Stimulated activated memory B cell treated with anti-CD40 and anti-IgM and Interleukin-4, amounts not matched to agents 10 μg/mL and 1 μg/mL and 100 μg/mL, for 72 hours (primary cell): Measurements from ENCODE around the gene GJC1.
"Not testable (repeated sequence)": the region's sequence is repeated elsewhere in the genome, so short reads cannot be mapped to it uniquely, and the experiment has no call there.

Experiments
- ATAC-seq: fragments of 150-1000 bp; cut with Tn5 transposase; 2 replicates; pipeline ENCODE4 v1.10.0; 2021
- H3K27ac Mint-ChIP-seq: one replicate; pipeline ENCODE4 v1.8.0; 2022; ENCODE audit warnings: mild to moderate bottlenecking, mixed read lengths
- H3K27me3 Mint-ChIP-seq: one replicate; pipeline ENCODE4 v1.8.0; 2022; ENCODE audit warnings: mixed read lengths
- H3K36me3 Mint-ChIP-seq: one replicate; pipeline ENCODE4 v1.8.0; 2022; ENCODE audit warnings: mixed read lengths
- H3K4me1 Mint-ChIP-seq: one replicate; pipeline ENCODE4 v1.8.0; 2022; ENCODE audit warnings: mixed read lengths
- H3K4me3 Mint-ChIP-seq: one replicate; pipeline ENCODE4 v1.8.0; 2022; ENCODE audit warnings: mild to moderate bottlenecking, moderate library complexity, mixed read lengths
- H3K9me3 Mint-ChIP-seq: one replicate; pipeline ENCODE4 v1.8.0; 2022; ENCODE audit warnings: mixed read lengths

Gene GJC1

DNA sequence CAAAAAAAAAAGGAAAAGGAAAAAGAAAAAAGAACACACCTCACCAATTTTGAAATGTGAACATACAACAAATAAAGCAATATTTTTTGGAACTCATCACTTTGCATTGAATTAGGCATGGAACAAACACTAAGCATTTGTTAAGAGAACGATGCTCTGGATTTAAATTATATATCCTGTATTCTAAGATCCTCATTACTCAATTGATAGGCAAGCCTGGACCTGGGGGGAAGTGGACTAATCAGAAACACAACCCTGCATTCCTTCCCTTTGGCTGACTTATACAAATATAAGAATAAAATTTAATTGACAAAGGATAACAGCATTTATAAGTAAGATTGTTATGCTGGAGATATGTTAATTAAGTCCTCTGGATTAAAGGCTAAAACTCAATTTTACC lies 2.2 kb downstream of the GJC1 start:
- Mint-ChIP-seq H3K9me3 (no peaks in the 10 kb centered on the region), H3K4me3 (no peak overlapping the region), H3K36me3 (no peaks in the 10 kb centered on the region), H3K27me3 (peaks cover 51% of the 10 kb centered on the region), H3K4me1 (peaks cover 10% of the 10 kb centered on the region), H3K27ac (no peak overlapping the region)
- ATAC-seq = no peak

DNA sequence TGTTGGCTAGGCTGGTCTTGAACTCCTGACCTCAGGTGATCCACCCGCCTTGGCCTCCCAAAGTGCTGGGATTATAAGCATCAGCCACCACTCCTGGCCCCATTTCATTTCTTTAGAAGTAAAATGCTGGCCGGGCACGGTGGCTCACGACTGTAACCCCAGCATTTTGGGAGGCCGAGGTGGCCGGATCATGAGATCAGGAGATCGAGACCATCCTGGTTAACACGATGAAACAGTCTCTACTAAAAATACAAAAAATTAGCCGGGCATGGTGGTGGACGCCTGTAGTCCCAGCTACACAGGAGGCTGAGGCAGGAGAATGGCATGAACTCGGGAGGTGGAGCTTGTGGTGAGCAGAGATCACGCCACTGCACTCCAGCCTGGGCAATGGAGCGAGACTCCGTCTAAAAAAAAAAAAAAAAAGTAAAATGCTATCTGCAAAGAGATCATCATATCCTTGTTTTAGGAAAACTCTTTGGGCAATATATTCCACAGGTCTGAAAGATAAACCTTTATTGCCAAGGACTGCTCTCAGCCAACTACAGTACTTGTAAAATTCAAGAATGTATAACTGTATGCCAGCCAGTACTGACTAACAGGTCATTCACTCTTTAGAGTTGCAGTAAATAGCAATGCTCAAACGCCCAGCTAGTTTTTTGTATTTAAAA lies 3.8 kb downstream of the GJC1 start:
- Mint-ChIP-seq H3K36me3 (no peaks in the 10 kb centered on the region), H3K9me3 (no peaks in the 10 kb centered on the region), H3K4me3 (no peak overlapping the region), H3K4me1 (peaks cover 10% of the 10 kb centered on the region), H3K27ac (no peak overlapping the region), H3K27me3 (peaks cover 40% of the 10 kb centered on the region)
- no peak for ATAC-seq

DNA sequence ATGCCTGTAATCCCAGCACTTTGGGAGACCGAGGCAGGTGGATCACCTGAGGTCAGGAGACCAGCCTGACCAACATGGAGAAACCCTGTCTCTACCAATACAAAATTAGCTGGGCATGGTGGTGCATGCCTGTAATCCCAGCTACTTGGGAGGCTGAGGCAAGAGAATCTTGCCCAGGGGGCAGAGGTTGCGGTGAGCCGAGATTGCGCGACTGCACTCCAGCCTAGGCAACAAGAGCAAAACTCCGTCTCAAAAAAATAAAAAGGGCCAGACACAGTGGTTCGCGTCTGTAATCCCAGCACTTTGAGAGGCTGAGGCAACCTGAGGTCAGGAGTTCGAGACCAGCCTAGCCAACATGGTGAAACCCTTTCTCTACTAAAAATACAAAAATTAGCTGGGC lies 4.9 kb downstream of the GJC1 start:
- not testable (repeated sequence) for H3K9me3 Mint-ChIP-seq, H3K27ac Mint-ChIP-seq, ATAC-seq, H3K4me1 Mint-ChIP-seq, H3K4me3 Mint-ChIP-seq, H3K36me3 Mint-ChIP-seq
- peaks cover 40% of the 10 kb centered on the region for H3K27me3 Mint-ChIP-seq

DNA sequence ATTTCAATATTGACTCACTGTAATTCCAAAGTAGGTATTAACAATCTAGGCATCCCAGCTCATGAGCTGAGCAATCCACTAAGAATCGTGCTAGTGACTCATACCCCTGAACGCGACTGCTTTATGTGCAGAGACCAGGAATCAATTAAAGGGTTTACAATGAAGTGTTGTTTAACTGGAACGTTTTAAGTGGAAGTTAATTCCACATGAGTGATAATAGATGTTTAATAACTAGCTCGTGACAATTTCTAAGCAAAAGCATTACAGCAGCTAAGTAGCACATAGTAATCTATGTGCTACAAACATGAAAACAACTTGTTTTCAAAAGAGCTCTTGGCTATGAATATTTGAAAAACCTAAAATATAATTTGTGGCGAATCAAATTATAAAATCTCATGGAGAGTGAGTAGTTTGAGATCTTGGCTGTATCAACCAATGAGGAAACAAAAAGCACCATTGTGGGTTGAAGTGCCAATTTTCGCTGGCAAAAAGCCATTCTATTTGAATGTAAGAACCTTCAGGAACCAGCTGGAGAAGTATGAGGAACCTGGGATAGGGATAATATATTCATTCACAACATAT lies 9.4 kb downstream of the GJC1 start:
- no peaks in the 10 kb centered on the region for H3K9me3 Mint-ChIP-seq
- H3K4me1 Mint-ChIP-seq = no peaks in the 10 kb centered on the region
- ATAC-seq = no peak
- no peaks in the 10 kb centered on the region for H3K36me3 Mint-ChIP-seq
- peaks cover 27% of the 10 kb centered on the region for H3K27me3 Mint-ChIP-seq
- H3K27ac Mint-ChIP-seq = no peak overlapping the region
- no peak overlapping the region for H3K4me3 Mint-ChIP-seq

DNA sequence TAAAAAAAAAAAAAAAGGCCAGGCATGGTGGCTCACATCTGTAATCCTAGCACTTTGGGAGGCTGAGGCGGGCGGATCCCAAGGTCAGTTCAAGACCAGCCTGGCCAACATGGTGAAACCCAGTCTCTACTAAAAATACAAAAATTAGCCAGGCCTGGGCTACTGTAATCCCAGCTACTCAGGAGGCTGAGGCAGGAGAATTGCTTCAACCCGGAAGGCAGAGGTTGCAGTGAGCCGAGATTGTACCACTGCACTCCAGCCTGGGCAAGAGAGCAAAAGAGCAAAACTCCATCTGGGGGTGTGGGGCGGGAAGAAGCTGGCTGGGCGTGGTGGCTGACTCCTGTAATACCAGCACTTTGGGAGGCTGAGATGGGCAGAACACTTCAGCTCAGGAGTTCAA lies 11.6 kb downstream of the GJC1 start:
- not testable (repeated sequence) for H3K27ac Mint-ChIP-seq, H3K9me3 Mint-ChIP-seq, ATAC-seq, H3K36me3 Mint-ChIP-seq, H3K4me3 Mint-ChIP-seq, H3K4me1 Mint-ChIP-seq
- peaks cover 15% of the 10 kb centered on the region for H3K27me3 Mint-ChIP-seq

DNA sequence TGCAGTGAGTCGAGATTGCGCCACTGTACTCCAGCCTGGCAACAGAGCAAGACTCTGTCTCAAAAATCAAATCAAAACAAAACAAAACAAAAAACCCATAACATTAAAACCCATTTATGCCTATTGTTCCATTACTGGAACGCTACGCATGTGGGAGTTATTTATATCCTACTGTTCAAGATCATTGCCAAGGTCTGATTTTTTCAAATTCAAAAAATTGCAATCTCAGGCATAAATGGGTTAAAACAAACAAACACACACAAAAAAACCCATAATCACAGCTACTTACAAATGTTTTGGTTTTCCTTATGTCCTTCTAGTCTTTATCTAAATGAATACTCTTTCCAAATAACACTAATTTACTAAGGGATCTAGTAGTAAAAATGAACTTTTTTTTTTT lies 17.8 kb downstream of the GJC1 start:
- no peak for ATAC-seq
- Mint-ChIP-seq H3K27me3 (peaks cover 21% of the 10 kb centered on the region), H3K27ac (no peak overlapping the region), H3K36me3 (no peaks in the 10 kb centered on the region), H3K4me3 (no peak overlapping the region), H3K9me3 (no peaks in the 10 kb centered on the region), H3K4me1 (no peaks in the 10 kb centered on the region)

DNA sequence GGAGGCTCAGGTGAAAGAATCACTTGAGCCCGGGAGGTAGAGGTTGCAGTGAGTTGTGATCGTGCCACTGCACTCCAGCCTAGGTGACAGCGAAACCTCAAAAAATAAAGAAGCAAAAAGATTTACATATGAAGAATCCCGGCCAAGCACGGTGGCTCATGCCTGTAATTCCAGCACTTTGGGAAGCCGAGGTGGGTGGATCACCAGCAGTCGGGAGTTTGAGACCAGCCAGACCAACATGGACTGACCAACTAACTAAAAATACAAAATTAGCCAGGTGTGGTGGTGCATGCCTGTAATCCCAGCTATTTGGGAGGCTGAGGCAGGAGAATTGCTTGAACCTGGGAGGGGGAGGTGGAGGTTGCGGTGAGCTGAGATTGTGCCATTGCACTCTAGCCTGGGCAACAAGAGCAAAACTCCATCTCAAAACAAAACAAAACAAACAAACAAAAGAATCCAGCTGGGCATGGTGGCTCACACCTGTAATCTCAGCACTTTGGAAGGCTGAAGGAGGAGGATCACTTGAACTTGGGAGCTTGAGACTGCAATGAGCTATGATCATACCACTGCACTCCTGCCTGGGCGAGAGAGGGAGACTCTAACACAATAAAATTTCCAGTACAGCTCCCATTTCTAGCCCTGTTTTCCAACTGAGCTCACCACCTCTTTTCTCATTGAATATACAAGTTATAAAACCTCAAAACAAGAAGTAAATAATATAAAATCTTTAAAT lies 21.3 kb downstream of the GJC1 start:
- not testable (repeated sequence) for H3K36me3 Mint-ChIP-seq, H3K4me3 Mint-ChIP-seq, ATAC-seq, H3K27ac Mint-ChIP-seq, H3K4me1 Mint-ChIP-seq, H3K9me3 Mint-ChIP-seq
- H3K27me3 Mint-ChIP-seq = peaks cover 35% of the 10 kb centered on the region

DNA sequence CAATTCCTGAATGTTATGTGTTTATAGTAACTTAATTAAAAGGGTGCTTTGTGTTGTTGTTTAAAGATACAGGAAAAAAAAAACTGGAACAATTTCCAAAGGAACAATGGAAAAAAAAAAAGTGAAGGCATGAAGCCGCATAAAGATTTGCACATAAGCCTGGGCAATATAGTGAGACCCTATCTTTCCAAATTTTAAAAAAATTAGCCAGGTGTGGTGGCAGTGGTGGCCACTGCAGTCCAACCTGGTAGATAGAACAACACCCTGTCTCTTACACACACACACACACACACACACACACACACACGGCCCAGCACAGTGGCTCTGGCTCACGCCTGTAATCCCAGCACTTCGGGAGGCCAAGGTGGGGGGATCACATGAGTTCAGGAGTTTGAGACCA lies 21.9 kb downstream of the GJC1 start:
- H3K27me3 Mint-ChIP-seq = peaks cover 31% of the 10 kb centered on the region
- no peaks in the 10 kb centered on the region for H3K36me3 Mint-ChIP-seq
- no peak overlapping the region for H3K4me3 Mint-ChIP-seq
- H3K9me3 Mint-ChIP-seq = no peaks in the 10 kb centered on the region
- no peak overlapping the region for H3K27ac Mint-ChIP-seq
- ATAC-seq = no peak
- H3K4me1 Mint-ChIP-seq = no peaks in the 10 kb centered on the region

DNA sequence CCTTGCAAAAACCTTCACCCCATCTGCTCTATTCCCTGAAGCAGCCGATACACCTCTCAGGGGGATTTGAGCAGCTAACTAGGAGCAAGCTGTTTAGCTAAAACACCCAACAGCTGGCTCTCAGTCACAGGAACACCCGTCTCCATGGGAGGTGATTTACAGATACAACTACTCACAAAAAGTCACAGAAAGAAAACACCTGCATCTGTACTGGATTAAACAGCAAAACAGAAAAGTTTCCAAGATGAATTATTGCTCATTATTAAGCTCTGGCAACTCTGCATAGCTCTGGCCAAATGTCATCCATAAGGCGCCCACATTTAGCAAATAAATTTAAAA lies 22.3 kb downstream of the GJC1 start:
- no peak overlapping the region for H3K27ac Mint-ChIP-seq
- H3K9me3 Mint-ChIP-seq = no peaks in the 10 kb centered on the region

DNA sequence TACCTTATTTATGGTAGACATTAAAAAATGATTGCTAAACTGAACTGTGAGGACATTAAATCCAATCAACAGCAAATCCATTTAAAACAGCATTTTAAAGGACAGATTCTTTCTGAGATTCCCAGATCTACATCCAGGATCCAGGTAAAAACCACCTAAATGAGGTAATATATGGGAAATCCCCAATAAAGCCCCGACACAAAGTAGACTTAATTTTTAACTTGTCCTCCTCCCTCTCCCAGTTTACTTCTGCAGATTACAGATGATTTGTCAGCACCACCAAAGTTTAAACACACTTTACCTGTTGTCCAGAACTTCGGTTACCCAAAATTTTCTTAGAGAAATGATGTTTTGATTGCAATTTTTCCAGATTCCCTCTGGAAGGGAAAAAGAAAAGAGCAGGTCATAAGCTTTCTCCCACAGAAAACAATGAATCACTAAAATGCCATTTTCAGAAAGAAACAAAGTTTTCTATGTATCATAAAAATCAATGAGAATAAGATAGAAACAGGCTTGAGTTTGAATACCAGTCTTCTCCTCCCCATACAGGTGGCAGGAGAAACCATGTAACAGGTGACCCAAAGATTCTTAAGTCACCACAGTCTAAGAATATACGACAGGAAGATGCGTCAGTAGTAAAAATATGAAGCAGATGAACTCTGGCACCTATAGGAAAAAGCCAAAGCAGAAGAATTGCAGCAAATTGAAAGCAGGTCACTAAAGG lies 22.8 kb downstream of the GJC1 start:
- H3K4me3 Mint-ChIP-seq = no peak overlapping the region
- no peak for ATAC-seq
- H3K27me3 Mint-ChIP-seq = peaks cover 24% of the 10 kb centered on the region
- no peaks in the 10 kb centered on the region for H3K36me3 Mint-ChIP-seq
- H3K9me3 Mint-ChIP-seq = no peaks in the 10 kb centered on the region
- no peak overlapping the region for H3K27ac Mint-ChIP-seq
- no peaks in the 10 kb centered on the region for H3K4me1 Mint-ChIP-seq

More for the DNA sequence above, 22.3 kb downstream of the GJC1 start:
- no peak for ATAC-seq
- Mint-ChIP-seq H3K4me3 (no peak overlapping the region), H3K27me3 (peaks cover 27% of the 10 kb centered on the region), H3K4me1 (no peaks in the 10 kb centered on the region), H3K36me3 (no peaks in the 10 kb centered on the region)

DNA sequence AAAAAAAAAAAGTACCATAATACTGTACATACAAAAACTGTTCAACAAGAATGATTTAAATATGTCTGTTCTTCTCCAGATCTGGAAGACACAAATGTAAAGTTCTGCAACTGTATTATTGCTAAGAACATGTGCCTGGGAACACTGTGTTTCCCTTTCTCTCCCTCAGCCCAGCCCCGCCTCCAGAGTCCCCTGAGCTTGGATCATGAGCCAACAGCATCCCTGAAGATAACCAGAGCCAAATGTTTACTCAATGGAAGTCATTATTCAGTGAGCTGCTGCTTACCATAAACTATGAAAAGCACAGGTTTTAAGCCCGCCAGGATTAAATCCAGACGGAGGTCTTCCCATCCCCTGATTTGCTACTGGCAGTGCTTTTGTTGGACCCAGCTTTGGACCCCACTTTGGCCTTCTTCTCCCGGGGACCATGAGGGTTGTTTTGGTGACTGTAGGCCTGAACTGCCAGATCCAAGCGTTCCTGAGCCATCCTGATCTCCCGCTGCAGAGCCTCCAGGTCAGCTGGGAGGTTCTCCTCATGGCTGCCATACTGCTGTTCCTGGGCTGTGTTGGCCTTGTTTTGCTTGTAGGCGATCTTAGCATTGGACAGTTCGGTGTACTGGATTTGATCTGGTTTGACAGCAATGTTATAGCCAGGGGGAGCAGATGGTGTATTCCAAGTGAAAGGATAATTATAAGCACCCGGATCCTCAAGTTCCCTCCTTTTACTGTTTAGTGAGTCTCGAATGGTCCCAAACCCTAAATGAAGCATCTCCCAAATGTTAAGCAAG lies 25.6 kb downstream of the GJC1 start:
- ATAC-seq = no peak
- no peaks in the 10 kb centered on the region for H3K36me3 Mint-ChIP-seq
- H3K4me3 Mint-ChIP-seq = no peak overlapping the region
- H3K27ac Mint-ChIP-seq = no peak overlapping the region
- H3K4me1 Mint-ChIP-seq = no peaks in the 10 kb centered on the region
- H3K27me3 Mint-ChIP-seq = peaks cover 14% of the 10 kb centered on the region
- no peaks in the 10 kb centered on the region for H3K9me3 Mint-ChIP-seq

DNA sequence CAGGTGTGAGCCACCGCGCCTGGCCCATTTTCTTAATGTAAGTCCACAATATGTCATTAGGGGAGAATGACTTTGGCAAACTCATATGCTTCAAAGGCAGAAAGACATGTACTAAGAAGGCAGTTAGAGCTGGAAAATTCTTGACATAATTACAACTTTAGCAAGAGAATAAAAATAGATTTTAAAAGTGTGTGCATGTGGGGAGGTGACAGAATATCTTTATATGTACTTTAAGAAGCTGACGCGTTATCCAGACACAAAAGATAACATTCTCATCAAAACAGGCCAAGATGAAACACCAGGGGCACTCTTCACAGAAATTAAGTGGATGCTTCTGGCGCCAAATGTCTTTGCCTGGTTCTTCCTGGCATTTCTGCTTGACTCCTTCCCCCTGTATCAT lies 28.2 kb downstream of the GJC1 start:
- Mint-ChIP-seq H3K27me3 (peaks cover 14% of the 10 kb centered on the region), H3K4me1 (no peaks in the 10 kb centered on the region), H3K9me3 (no peaks in the 10 kb centered on the region), H3K36me3 (no peaks in the 10 kb centered on the region), H3K27ac (no peak overlapping the region), H3K4me3 (no peak overlapping the region)
- no peak for ATAC-seq

DNA sequence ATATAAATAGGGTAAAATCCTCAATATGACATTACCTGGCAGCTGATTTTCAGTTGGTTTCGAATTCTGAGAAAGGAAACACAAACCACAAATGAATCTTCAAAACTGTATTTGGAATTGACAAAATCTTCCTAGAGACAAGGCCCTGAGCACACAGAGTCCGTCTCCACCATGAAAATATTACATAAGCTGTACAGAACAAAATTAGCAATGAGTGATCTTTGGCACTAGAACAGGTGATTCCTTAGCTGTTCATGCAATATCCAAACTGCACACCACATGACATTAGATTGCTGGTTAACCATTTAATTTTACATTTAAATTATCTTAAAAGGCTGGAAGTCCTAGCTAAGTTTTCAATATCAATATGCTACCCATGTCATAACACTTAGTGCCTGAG lies 31.7 kb downstream of the GJC1 start:
- H3K4me3 Mint-ChIP-seq = no peak overlapping the region
- H3K27me3 Mint-ChIP-seq = peaks cover 7% of the 10 kb centered on the region
- no peaks in the 10 kb centered on the region for H3K36me3 Mint-ChIP-seq
- no peak overlapping the region for H3K27ac Mint-ChIP-seq
- ATAC-seq = no peak
- no peaks in the 10 kb centered on the region for H3K9me3 Mint-ChIP-seq
- H3K4me1 Mint-ChIP-seq = no peaks in the 10 kb centered on the region

DNA sequence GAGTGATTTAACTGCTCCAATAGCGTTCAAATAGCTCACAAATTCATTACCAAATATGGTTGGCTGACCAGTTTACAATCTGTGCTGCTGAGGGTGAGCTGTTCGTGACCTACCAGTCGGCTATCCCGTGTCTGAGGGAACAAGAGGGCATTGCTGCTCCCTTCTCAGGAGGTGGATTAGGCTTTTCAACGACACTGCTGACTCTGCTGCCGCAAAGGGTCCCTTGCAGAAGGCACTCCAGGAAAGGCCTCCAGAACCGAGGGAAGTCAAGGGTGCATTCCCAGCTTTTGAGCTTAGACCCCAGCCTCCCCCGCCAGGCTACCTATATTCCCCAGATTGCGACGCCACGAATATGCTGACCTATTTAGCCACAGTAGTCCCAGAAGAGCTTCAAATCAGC lies 32.3 kb downstream of the GJC1 start:
- Mint-ChIP-seq H3K4me1 (no peaks in the 10 kb centered on the region), H3K36me3 (no peaks in the 10 kb centered on the region), H3K4me3 (no peak overlapping the region), H3K27me3 (peaks cover 7% of the 10 kb centered on the region), H3K27ac (no peak overlapping the region), H3K9me3 (no peaks in the 10 kb centered on the region)
- no peak for ATAC-seq

DNA sequence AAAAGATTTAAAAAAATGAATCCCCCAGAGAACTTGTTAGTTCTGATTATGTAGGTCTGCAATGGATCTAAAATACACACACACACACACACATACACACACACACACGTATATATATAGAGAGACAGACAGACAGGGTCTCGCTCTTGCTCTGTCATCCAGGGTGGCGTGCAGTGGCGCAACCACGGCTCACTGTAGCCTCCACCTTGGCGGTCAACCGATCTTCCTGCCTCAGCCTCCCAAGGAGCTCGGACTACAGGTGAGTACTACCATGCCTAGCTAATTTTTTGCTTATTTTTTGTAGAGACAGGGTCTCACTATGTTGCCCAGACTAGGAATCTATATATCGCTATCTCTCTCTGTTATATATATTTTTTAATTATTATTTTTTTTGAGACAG lies 33.4 kb downstream of the GJC1 start:
- Mint-ChIP-seq H3K4me1 (no peaks in the 10 kb centered on the region), H3K27ac (no peak overlapping the region), H3K36me3 (no peaks in the 10 kb centered on the region), H3K27me3 (peaks cover 7% of the 10 kb centered on the region), H3K9me3 (no peaks in the 10 kb centered on the region), H3K4me3 (no peak overlapping the region)
- ATAC-seq = no peak
